ENCODE data around the gene ACVR1B. TPM values are rescaled to one million over a fixed set of nuclear protein-coding genes. Genes with fewer than 3 reads are reported as not detected.

ACVR1B gene
- total RNA-seq: 50.1 TPM

DNA sequence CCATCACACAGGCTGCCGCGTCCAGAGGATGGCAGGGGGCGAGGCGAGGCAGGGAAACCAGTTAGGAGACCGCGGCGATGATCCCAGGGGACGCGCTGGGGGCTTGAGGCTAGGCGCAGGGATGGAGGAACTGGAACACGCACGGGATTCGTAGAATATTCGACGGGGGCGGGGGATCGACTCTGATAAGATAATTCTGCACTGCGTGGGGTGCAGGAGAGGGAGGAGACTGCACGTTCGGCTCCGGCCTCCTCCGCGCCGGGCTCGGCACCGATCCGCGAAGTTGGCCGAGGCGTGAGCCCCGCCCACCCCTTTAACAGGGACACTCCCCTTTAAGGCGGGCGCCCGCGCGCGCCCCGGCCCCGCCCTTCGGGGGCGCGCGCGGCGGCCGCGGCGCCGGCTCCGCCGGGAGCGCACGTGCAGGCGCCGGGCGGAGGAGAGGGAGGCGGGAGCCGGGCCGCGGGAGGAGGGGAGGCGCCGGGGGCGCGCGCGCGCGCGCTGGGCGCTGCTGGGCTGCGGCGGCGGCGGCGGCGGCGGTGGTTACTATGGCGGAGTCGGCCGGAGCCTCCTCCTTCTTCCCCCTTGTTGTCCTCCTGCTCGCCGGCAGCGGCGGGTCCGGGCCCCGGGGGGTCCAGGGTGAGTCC lies at the start of gene ACVR1B:
Gene ACVR1B, plus strand, starts transcription at position 501 of the 644 bp plus-strand sequence. Its CDS starts 45 bp downstream, at position 546.

DNA sequence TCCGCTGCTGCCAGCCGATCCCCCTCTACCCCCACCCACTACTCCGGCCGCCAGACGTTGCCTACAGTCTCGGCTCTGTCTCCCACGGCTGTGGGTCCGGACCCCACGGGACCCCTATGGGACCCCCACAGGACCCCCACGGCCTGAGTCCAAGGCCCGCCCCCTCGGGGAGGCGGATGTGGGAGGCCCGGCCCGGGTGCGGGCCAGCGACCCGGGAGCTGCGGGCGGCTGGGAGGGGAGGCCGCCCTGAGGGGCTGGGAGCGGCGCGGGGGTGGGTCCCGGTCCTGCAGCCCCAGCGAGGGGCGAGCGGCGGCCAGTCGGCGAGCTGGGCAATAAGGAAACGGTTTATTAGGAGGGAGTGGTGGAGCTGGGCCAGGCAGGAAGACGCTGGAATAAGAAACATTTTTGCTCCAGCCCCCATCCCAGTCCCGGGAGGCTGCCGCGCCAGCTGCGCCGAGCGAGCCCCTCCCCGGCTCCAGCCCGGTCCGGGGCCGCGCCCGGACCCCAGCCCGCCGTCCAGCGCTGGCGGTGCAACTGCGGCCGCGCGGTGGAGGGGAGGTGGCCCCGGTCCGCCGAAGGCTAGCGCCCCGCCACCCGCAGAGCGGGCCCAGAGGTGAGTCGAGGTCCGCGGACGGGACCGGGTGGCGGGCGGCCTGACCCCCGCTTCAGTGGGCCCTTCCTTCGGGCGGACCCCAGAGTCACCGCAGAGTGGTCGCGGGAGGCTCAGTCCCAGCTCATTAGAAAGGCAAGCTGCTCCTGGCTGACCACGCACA lies 44.2 kb upstream of the ACVR1B start, which contains the start of gene ACVRL1:
Gene ACVRL1, plus strand, starts transcription at position 422 of the 773 bp plus-strand sequence. CDS start 4,971 bp downstream, outside the sequence.

DNA sequence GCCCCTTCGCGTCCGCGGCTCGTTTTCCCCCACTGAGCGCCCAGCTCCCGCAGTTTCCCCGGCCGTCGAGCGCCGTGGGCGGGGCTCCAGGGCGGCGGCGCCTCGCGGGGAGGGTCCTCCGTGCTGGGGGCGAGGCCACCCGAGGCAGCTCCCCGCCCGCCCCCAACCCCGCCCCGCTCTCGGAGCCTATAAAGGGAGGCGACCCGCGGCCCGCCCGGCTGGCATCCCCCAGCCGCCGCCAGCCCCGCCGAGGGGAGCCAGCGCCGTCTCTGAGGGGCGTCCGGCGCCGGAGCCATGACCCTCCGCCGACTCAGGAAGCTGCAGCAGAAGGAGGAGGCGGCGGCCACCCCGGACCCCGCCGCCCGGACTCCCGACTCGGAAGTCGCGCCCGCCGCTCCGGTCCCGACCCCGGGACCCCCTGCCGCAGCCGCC lies 55.2 kb downstream of the ACVR1B start, which contains the start of gene TAMALIN:
Gene TAMALIN, plus strand, starts transcription at position 221 of the 432 bp plus-strand sequence. Its CDS starts 74 bp downstream, at position 295.

Small RNA genes within 50 kb of the gene (small RNA-seq; reads per million reads assigned to genes)
- gene RNU6-574P (ENCODE audit: low replicate concordance): not detected

Other genes starting within 250 kb of the ACVR1B start
- 0.63 TPM for gene FIGNL2, start 103.0 kb upstream of the ACVR1B start, total RNA-seq
- gene ANKRD33, start 63.6 kb upstream of the ACVR1B start, total RNA-seq: not detected
- 6.6 TPM for gene ACVRL1, start 44.2 kb upstream of the ACVR1B start, total RNA-seq
- gene TAMALIN, start 55.2 kb downstream of the ACVR1B start, total RNA-seq: 3.4 TPM
- 8.5 TPM for gene NR4A1, start 99.7 kb downstream of the ACVR1B start, total RNA-seq
- 22.2 TPM for gene ATG101, start 118.3 kb downstream of the ACVR1B start, total RNA-seq
- gene SMIM41, start 128.0 kb downstream of the ACVR1B start, total RNA-seq: not detected
- gene KRT80, start 240.3 kb downstream of the ACVR1B start, total RNA-seq: not detected

Data from parietal lobe (tissue), 2 donors.